Measurements from ENCODE around the gene STON2.
"Not testable (repeated sequence)": the region's sequence is repeated elsewhere in the genome, so short reads cannot be mapped to it uniquely, and the experiment has no call there.

Gene STON2

GRCh38 chr14:81433378-81433777 is 33.3 kb upstream of the STON2 start:
- Histone ChIP-seq H3F3A (ENCODE audit: insufficient read depth) (no peaks in the 10 kb centered on the region), H3K79me2 (ENCODE audit: insufficient read depth, low read length) (no peaks in the 10 kb centered on the region), H3K9me2 (replicated peaks; ENCODE audit: insufficient read depth, low read length) (no peaks in the 10 kb centered on the region), H3K27ac (ENCODE audit: low read depth, low read length) (no peak overlapping the region), H3K27me3 (ENCODE audit: low read length) (no peaks in the 10 kb centered on the region), H3K4me3 (ENCODE audit: insufficient read depth, low read length, poor library complexity, severe bottlenecking) (no peak overlapping the region), H3K4me2 (ENCODE audit: low read depth, low read length, poor library complexity, severe bottlenecking) (no peak overlapping the region), H3K9ac (ENCODE audit: low read length) (no peak overlapping the region), H3K36me3 (ENCODE audit: low read length) (no peaks in the 10 kb centered on the region), H2AFZ (ENCODE audit: low read depth, low read length, severe bottlenecking) (no peak overlapping the region), H4K20me1 (ENCODE audit: low read depth, low read length) (no peaks in the 10 kb centered on the region), H3K9me3 (ENCODE audit: insufficient read depth, low read length) (no peaks in the 10 kb centered on the region)
- TF ChIP-seq EZH2phosphoT487 (conservative IDR thresholded peaks at IDR 0.05; ENCODE audit: low read length) (no peak), CTCF (IDR thresholded peaks at IDR 0.05; ENCODE audit: insufficient read depth, low read length, poor library complexity, severe bottlenecking) (no peak)

DNA sequence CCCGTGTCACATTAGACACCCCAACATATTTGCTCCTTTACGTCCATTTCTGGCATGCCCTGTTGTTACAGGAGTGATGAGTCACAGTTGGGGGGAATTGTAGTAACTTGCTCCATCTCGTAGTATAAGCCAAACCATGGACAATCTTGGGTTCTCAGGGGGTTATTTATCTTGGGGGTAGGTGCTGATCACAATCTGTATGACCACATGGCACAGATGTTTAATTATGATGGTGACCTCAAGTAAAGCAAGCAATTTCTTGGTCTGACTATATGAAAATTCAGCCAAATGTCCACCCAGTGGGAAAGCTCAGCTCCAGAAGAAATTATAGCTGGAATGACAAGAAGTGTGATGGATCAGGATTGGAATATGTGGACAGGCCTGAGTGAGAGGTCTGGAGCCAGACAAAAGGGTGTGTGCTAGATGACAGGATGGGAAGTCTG is 32.1 kb upstream of the STON2 start:
- Histone ChIP-seq H2AFZ (ENCODE audit: low read depth, low read length, severe bottlenecking) (no peak overlapping the region), H3K4me3 (ENCODE audit: insufficient read depth, low read length, poor library complexity, severe bottlenecking) (no peak overlapping the region), H3K4me2 (ENCODE audit: low read depth, low read length, poor library complexity, severe bottlenecking) (no peak overlapping the region), H4K20me1 (ENCODE audit: low read depth, low read length) (no peaks in the 10 kb centered on the region), H3K36me3 (ENCODE audit: low read length) (no peaks in the 10 kb centered on the region), H3K27me3 (ENCODE audit: low read length) (no peaks in the 10 kb centered on the region), H3K9ac (ENCODE audit: low read length) (no peak overlapping the region), H3K27ac (ENCODE audit: low read depth, low read length) (no peak overlapping the region), H3K9me2 (replicated peaks; ENCODE audit: insufficient read depth, low read length) (no peaks in the 10 kb centered on the region), H3F3A (ENCODE audit: insufficient read depth) (no peaks in the 10 kb centered on the region), H3K79me2 (ENCODE audit: insufficient read depth, low read length) (no peaks in the 10 kb centered on the region), H3K9me3 (ENCODE audit: insufficient read depth, low read length) (no peaks in the 10 kb centered on the region)
- TF ChIP-seq CTCF (IDR thresholded peaks at IDR 0.05; ENCODE audit: insufficient read depth, low read length, poor library complexity, severe bottlenecking), result no peak
- no peak for TF ChIP-seq EZH2phosphoT487 (conservative IDR thresholded peaks at IDR 0.05; ENCODE audit: low read length)

DNA sequence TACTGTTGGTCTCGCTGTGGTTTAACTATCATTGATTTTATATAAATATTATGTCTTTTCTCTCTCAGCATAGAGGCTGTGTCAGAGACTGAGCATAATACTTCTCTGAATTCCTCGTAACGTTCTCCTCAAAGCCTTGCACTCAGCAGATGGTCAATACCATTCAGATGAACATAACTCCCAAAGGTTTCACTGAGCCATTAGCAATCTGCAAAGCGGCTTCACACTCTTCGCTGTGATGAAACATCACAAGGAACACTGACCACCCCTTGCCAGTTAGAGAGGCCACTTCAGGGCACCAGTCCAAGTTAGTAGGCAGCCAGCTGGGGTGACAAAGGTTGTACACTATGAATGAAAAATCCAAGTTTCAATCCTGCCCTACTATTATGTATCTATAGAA is 30.1 kb upstream of the STON2 start:
- no peak overlapping the region for H3K9ac ChIP-seq (ENCODE audit: low read length)
- no peak overlapping the region for H3K27ac ChIP-seq (ENCODE audit: low read depth, low read length)
- no peak overlapping the region for H3K4me3 ChIP-seq (ENCODE audit: insufficient read depth, low read length, poor library complexity, severe bottlenecking)
- no peaks in the 10 kb centered on the region for H3K9me2 ChIP-seq (replicated peaks; ENCODE audit: insufficient read depth, low read length)
- H3K27me3 ChIP-seq (ENCODE audit: low read length), result no peaks in the 10 kb centered on the region
- no peaks in the 10 kb centered on the region for H4K20me1 ChIP-seq (ENCODE audit: low read depth, low read length)
- H2AFZ ChIP-seq (ENCODE audit: low read depth, low read length, severe bottlenecking), result no peak overlapping the region
- TF ChIP-seq EZH2phosphoT487 (conservative IDR thresholded peaks at IDR 0.05; ENCODE audit: low read length) (no peak), CTCF (IDR thresholded peaks at IDR 0.05; ENCODE audit: insufficient read depth, low read length, poor library complexity, severe bottlenecking) (no peak)
- H3K36me3 ChIP-seq (ENCODE audit: low read length), result no peaks in the 10 kb centered on the region
- no peaks in the 10 kb centered on the region for H3K79me2 ChIP-seq (ENCODE audit: insufficient read depth, low read length)
- no peaks in the 10 kb centered on the region for H3K9me3 ChIP-seq (ENCODE audit: insufficient read depth, low read length)
- H3F3A ChIP-seq (ENCODE audit: insufficient read depth), result no peaks in the 10 kb centered on the region
- no peak overlapping the region for H3K4me2 ChIP-seq (ENCODE audit: low read depth, low read length, poor library complexity, severe bottlenecking)

- H2AFZ ChIP-seq (ENCODE audit: low read depth, low read length, severe bottlenecking); H3K36me3 ChIP-seq (ENCODE audit: low read length); H3F3A ChIP-seq (ENCODE audit: insufficient read depth); H3K4me3 ChIP-seq (ENCODE audit: insufficient read depth, low read length, poor library complexity, severe bottlenecking); H3K27me3 ChIP-seq (ENCODE audit: low read length); H3K79me2 ChIP-seq (ENCODE audit: insufficient read depth, low read length); H3K4me2 ChIP-seq (ENCODE audit: low read depth, low read length, poor library complexity, severe bottlenecking); H3K27ac ChIP-seq (ENCODE audit: low read depth, low read length); H4K20me1 ChIP-seq (ENCODE audit: low read depth, low read length); H3K9ac ChIP-seq (ENCODE audit: low read length); H3K9me2 ChIP-seq (replicated peaks; ENCODE audit: insufficient read depth, low read length); H3K9me3 ChIP-seq (ENCODE audit: insufficient read depth, low read length): not testable (repeated sequence)
Measured at GRCh38 chr14:81429749-81430148, 29.6 kb upstream of the STON2 start.
